Aorta (tissue), 5 donors: ENCODE results near the gene SEPTIN1. TPM values are rescaled to one million over a fixed set of nuclear protein-coding genes. Genes with fewer than 3 reads are reported as not detected.
A peak's percentile ranks its signal among the peaks of the same experiment; 100 is the strongest.

Experiments
- ATAC-seq: fragments of 200-7000 bp; cut with Tn5 transposase; one replicate; pipeline ENCODE4 v1.9.1; 2022; ENCODE audit warnings: moderate library complexity; ENCODE audit not compliant: low FRiP score
- DNase-seq, 2 donors: peaks; one replicate each; pipeline ENCODE4 v3.0.0-alpha.2; 2020
- H3K27ac ChIP-seq, 2 donors: one replicate each; pipeline ENCODE4 v1.5.1; 2013; ENCODE audit warnings: low read length in 2 of 2, mild to moderate bottlenecking in 2 of 2, moderate library complexity in 2 of 2, control low read depth in 1 of 2, inconsistent platforms in 1 of 2, low read depth in 1 of 2
- H3K27me3 ChIP-seq, 2 donors: one replicate each; pipeline ENCODE4 v1.6.1; 2013; ENCODE audit warnings: control low read depth in 1 of 2, low read length in 1 of 2, mild to moderate bottlenecking in 1 of 2, moderate library complexity in 1 of 2; ENCODE audit not compliant: insufficient read depth in 2 of 2, control insufficient read depth in 1 of 2
- H3K36me3 ChIP-seq, 2 donors: one replicate each; pipeline ENCODE4 v1.6.1; 2013; ENCODE audit warnings: control low read depth in 1 of 2, low read length in 1 of 2, mild to moderate bottlenecking in 1 of 2; ENCODE audit not compliant: insufficient read depth in 2 of 2, control insufficient read depth in 1 of 2
- H3K4me1 ChIP-seq, 2 donors: one replicate each; pipeline ENCODE4 v1.6.1; 2013; ENCODE audit warnings: low read length in 2 of 2, control low read depth in 1 of 2, mild to moderate bottlenecking in 1 of 2, moderate library complexity in 1 of 2; ENCODE audit not compliant: insufficient read depth in 2 of 2, control insufficient read depth in 1 of 2
- H3K4me3 ChIP-seq, 2 donors: one replicate each; pipeline ENCODE4 v1.5.1; 2013; ENCODE audit warnings: low read length in 2 of 2, control low read depth in 1 of 2, mild to moderate bottlenecking in 1 of 2
- H3K9me3 ChIP-seq: one replicate; pipeline ENCODE4 v1.6.1; 2013; ENCODE audit warnings: mild to moderate bottlenecking, low read length; ENCODE audit not compliant: control insufficient read depth
- WGBS, 2 donors: extraction: QIAGEN DNeasy Blood & Tissue Kit; methylation state at CpG; one replicate each; pipeline ENCODE4 v1.1.7; 2013; 5-methylcytosine and 5-hydroxymethylcytosine counted together
- intact Hi-C, 2 donors: fragments of 100-400 bp; cut with DNase I; formaldehyde crosslinking; loops; one replicate each; pipeline versions ENCODE4 v1.14.2 to v1.15.0; 2022
- polyA plus RNA-seq, 2 donors: library from polyadenylated mRNA; stranded (reverse); fragments of 200-250 nt; gene quantifications; one replicate each; pipeline ENCODE4 v1.2.3, GENCODE V29; 2013
- total RNA-seq, 2 donors: library from RNA; stranded (reverse); fragmentation: NEBNext Ultra II Directional; extraction: Animal tissue kit (Norgen Biotek cat#: 25700); gene quantifications; one replicate each; pipeline ENCODE4 v1.2.1, GENCODE V29; 2021
- donor health status: healthy with polysubstance abuse.
- donor health status: Bipolar disorder and iron deficiency.
- donor health status: DM: no; HTN: no; CAD: no.
- donor health status: DM: no; HTN: no; CAD: no.
- donor health status: DM: yes; HTN: yes; CAD: no.

Gene SEPTIN1
- total and polyA plus RNA-seq, 4 donors, result 1.0 to 6.1 (median 2.7) TPM

- ATAC-seq (no peak), DNase-seq (no peak)
- H3K27ac ChIP-seq, result no peak overlapping the region
- no peaks in the 10 kb centered on the region for H3K9me3 ChIP-seq
- intact Hi-C loops, result no loop called here
- H3K36me3 ChIP-seq, result peaks cover 0 to 4% of the 10 kb centered on the region in 2 donors
- 85 to 86% methylated on average over 32 to 37 of the region's 37 CpGs for whole genome bisulfite sequencing, 2 donors
- no peak overlapping the region for H3K4me3 ChIP-seq
- no peaks in the 10 kb centered on the region for H3K27me3 ChIP-seq
- H3K4me1 ChIP-seq, result no peaks in the 10 kb centered on the region
These were observed 24.4 kb downstream of the SEPTIN1 start for GRCh38 chr16:30357715-30358576.

GRCh38 chr16:30357085-30357714 is 25.2 kb downstream of the SEPTIN1 start:
- 66% methylated on average over 5 of the region's 5 CpGs for WGBS, 2 donors
- DNase-seq, result no peak
- H3K4me1 ChIP-seq, result no peaks in the 10 kb centered on the region
- peaks cover 0 to 4% of the 10 kb centered on the region in 2 donors for H3K36me3 ChIP-seq
- no peaks in the 10 kb centered on the region for H3K27me3 ChIP-seq
- no peak overlapping the region for H3K4me3 ChIP-seq
- H3K27ac ChIP-seq, result no peak overlapping the region
- intact Hi-C loops, result no loop called here
- no peak for ATAC-seq
- H3K9me3 ChIP-seq, result no peaks in the 10 kb centered on the region

- ATAC-seq (no peak), DNase-seq (peak in 1 of 2 donors; percentile 69)
- Histone ChIP-seq H3K4me3 (no peak overlapping the region), H3K4me1 (no peaks in the 10 kb centered on the region), H3K27me3 (no peaks in the 10 kb centered on the region), H3K36me3 (peaks cover 0 to 4% of the 10 kb centered on the region in 2 donors), H3K27ac (peak overlapping the region in 1 of 2 donors; percentile 97), H3K9me3 (no peaks in the 10 kb centered on the region)
- intact Hi-C loops, result no loop called here
- WGBS, 2 donors, result 52 to 55% methylated on average over 11 to 12 of the region's 12 CpGs
These were observed 25.8 kb downstream of the SEPTIN1 start for GRCh38 chr16:30356401-30357084.

DNA sequence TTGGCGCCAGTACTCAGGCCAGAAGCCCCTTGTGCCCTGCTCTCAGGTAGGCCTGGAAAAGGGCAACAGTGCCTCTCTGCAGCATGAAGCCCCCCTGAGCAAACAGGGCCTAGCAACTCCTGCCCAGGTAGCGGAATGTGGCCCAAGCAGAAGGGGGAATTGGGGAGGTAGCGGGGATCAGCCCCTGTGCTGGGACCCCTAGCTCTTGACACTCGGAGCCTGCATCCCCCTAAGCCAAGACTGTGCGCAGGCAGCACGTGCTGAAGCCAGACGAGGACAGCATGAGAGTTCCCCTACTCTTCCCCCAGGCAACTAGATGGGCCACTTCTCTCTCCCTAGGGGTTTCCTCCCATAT is 26.4 kb downstream of the SEPTIN1 start:
- peak in 1 of 2 donors; percentile 65 for DNase-seq
- WGBS, 2 donors, result 50 to 55% methylated on average over 7 of the region's 7 CpGs

GRCh38 chr16:30355144-30355953 is 27.0 kb downstream of the SEPTIN1 start, which contains the start of gene CD2BP2:
TSS of gene CD2BP2 (minus strand) at chr16:30355308. CDS start at chr16:30354681, 627 bp downstream.
- H3K4me3 ChIP-seq, result peak within 1 kb of the TSS; percentile 81 to 82
- 0 to 1% methylated on average over 45 of the region's 45 CpGs for WGBS, 2 donors
- H3K4me1 ChIP-seq, result no peaks in the 10 kb centered on the region
- peak; percentile 95 for ATAC-seq
- peak within 1 kb of the TSS; percentile 25 to 97 for H3K27ac ChIP-seq
- peak; percentile 98 for DNase-seq
- H3K9me3 ChIP-seq, result no peaks in the 10 kb centered on the region
- peaks cover 0 to 6% of the 10 kb centered on the region in 2 donors for H3K36me3 ChIP-seq
- intact Hi-C loops, result loop anchor here in 1 of 2 donors (2.0 kb wide), 1 partner anchor 21 kb away; no protein-coding TSS in a partner anchor
- H3K27me3 ChIP-seq, result no peaks in the 10 kb centered on the region

More for the DNA sequence above, 26.4 kb downstream of the SEPTIN1 start:
- ATAC-seq, result no peak
- Histone ChIP-seq H3K9me3 (no peaks in the 10 kb centered on the region), H3K36me3 (peaks cover 0 to 6% of the 10 kb centered on the region in 2 donors), H3K4me1 (no peaks in the 10 kb centered on the region), H3K4me3 (no peak overlapping the region), H3K27ac (peak overlapping the region in 1 of 2 donors; percentile 97), H3K27me3 (no peaks in the 10 kb centered on the region)
- intact Hi-C loops, result loop anchor here in 1 of 2 donors (2.0 kb wide), 1 partner anchor 21 kb away; no protein-coding TSS in a partner anchor

GRCh38 chr16:30354423-30355143 is 27.8 kb downstream of the SEPTIN1 start:
- DNase-seq (peak; percentile 51 to 53), ATAC-seq (peak; percentile 51)

DNA sequence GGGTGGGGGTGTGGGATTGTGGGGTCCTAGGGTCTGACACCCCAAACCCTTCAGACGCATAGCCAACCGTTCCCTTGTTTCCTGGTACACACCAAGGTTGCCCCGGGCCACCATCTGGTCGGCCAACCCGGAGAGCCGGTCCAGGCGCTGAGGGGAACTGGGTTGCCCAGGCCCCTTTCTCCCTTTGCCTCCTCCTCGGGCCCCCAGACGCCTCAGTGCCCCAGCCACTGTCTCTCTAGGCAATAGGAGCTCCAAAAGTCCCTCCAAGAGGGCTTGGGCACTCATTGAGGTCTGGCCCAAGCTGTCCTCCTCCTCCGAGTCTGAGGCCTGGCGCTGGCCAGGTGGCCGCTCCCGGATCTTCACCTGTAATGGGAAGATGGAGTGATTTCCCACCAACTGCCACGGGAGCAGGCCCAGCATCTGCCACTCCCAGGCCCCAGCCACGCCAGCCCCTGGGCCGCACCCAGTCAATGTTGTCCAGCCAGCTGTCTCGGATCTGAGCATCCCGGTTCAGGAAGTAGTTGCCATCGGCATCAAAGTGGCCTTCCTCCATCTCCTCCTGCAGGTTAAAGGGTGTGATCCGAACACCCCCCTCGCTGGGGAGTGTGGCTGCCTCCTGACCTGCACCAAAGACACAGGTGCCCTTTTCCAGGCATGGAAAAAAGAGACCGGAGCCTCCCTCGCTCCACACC is 28.8 kb downstream of the SEPTIN1 start:
- H3K9me3 ChIP-seq, result no peaks in the 10 kb centered on the region
- 89 to 91% methylated on average over 20 to 23 of the region's 23 CpGs for WGBS, 2 donors
- ATAC-seq (no peak), DNase-seq (peak; percentile 43 to 69)
- no peak overlapping the region for H3K27ac ChIP-seq
- peaks cover 0 to 6% of the 10 kb centered on the region in 2 donors for H3K36me3 ChIP-seq
- H3K27me3 ChIP-seq, result no peaks in the 10 kb centered on the region
- H3K4me1 ChIP-seq, result no peaks in the 10 kb centered on the region
- intact Hi-C loops, result loop anchor here in 1 of 2 donors (2.0 kb wide), 1 partner anchor 19 kb away; no protein-coding TSS in a partner anchor
- H3K4me3 ChIP-seq, result no peak overlapping the region

More at GRCh38 chr16:30354423-30355143, 27.8 kb downstream of the SEPTIN1 start:
- intact Hi-C loops, result loop anchor here in 1 of 2 donors (2.0 kb wide), 1 partner anchor 20 kb away; no protein-coding TSS in a partner anchor
- Histone ChIP-seq H3K4me1 (no peaks in the 10 kb centered on the region), H3K9me3 (no peaks in the 10 kb centered on the region), H3K4me3 (peak overlapping the region; percentile 81 to 82), H3K27ac (peak overlapping the region; percentile 25 to 87), H3K36me3 (peaks cover 0 to 6% of the 10 kb centered on the region in 2 donors), H3K27me3 (no peaks in the 10 kb centered on the region)
- 1% methylated on average over 35 to 36 of the region's 36 CpGs for WGBS, 2 donors
